Keratinocyte (primary cell): Measurements from ENCODE around the gene DISC1.

Experiments
- EZH2 ChIP-seq: IDR thresholded peaks from one replicate; pipeline ENCODE4 v1.6.1; 2012; ENCODE audit warnings: inconsistent platforms, mild to moderate bottlenecking, low read length, moderate library complexity
- TF ChIP-seq, protein P1 (sequence below), 3 experiments: IDR thresholded peaks in 1 of 3; conservative IDR thresholded peaks in 1 of 3; optimal IDR thresholded peaks in 1 of 3; 2 replicates in 2 of 3; 3 replicates in 1 of 3; pipeline versions ENCODE3 to v1.5.1; 2011; ENCODE audit warnings: low read length in 3 of 3, mild to moderate bottlenecking in 3 of 3, moderate library complexity in 2 of 3, control low read depth in 1 of 3, inconsistent platforms in 1 of 3; ENCODE audit not compliant: insufficient read depth in 2 of 3; ENCODE audit errors: extremely low read depth in 1 of 3

DNA sequence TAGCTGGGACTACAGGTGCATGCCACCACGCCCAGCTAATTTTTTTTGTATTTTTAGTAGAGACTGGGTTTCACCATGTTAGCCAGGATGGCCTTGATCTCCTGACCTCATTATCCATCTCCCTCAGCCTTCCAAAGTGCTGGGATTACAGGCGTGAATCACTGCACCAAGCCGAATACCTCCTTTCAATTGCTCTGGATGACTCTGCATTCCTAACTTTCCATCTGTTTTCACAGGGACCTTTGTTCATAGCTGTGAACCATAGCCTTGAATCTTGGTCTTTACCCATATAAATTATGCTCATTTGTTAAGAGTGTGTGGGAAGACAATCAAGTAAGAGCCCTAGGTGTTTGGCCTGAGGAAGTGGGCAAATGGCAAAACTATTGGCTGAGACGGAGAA lies 422.7 kb downstream of the DISC1 start:
- TF ChIP-seq, protein P1, sequence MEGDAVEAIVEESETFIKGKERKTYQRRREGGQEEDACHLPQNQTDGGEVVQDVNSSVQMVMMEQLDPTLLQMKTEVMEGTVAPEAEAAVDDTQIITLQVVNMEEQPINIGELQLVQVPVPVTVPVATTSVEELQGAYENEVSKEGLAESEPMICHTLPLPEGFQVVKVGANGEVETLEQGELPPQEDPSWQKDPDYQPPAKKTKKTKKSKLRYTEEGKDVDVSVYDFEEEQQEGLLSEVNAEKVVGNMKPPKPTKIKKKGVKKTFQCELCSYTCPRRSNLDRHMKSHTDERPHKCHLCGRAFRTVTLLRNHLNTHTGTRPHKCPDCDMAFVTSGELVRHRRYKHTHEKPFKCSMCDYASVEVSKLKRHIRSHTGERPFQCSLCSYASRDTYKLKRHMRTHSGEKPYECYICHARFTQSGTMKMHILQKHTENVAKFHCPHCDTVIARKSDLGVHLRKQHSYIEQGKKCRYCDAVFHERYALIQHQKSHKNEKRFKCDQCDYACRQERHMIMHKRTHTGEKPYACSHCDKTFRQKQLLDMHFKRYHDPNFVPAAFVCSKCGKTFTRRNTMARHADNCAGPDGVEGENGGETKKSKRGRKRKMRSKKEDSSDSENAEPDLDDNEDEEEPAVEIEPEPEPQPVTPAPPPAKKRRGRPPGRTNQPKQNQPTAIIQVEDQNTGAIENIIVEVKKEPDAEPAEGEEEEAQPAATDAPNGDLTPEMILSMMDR (optimal IDR thresholded peaks at IDR 0.05 in 1 of 3, IDR thresholded peaks at IDR 0.05 in 1 of 3, conservative IDR thresholded peaks at IDR 0.05 in 1 of 3; ENCODE audit: extremely low read depth in 1 of 3, insufficient read depth in 2 of 3, low read length in 3 of 3), result no peak
- TF ChIP-seq EZH2, result no peak
